Left ventricle myocardium inferior (tissue), 1 donor: ENCODE results near the gene DISP2. TPM values are rescaled to one million over a fixed set of nuclear protein-coding genes. Genes with fewer than 3 reads are reported as not detected.

Experiments
- DNase-seq: peaks from one replicate; pipeline ENCODE4 v3.0.0-alpha.2; 2020
- H3K27ac ChIP-seq: fragments of 200-600 bp; replicated peaks from 2 replicates; pipeline ENCODE4 v1.8.0; 2021
- H3K27me3 ChIP-seq: fragments of 200-600 bp; 2 replicates; pipeline ENCODE4 v1.8.0; 2021; ENCODE audit warnings: low read depth
- H3K36me3 ChIP-seq: fragments of 200-600 bp; 2 replicates; pipeline ENCODE4 v1.8.0; 2021
- H3K4me1 ChIP-seq: fragments of 200-600 bp; 2 replicates; pipeline ENCODE4 v1.8.0; 2021
- H3K4me3 ChIP-seq: fragments of 200-600 bp; 2 replicates; pipeline ENCODE4 v1.8.0; 2021; ENCODE audit warnings: mild to moderate bottlenecking, moderate library complexity
- H3K9me3 ChIP-seq: fragments of 200-600 bp; replicated peaks from 2 replicates; pipeline ENCODE4 v1.8.0; 2021
- CTCF ChIP-seq: fragments of 200-600 bp; IDR thresholded peaks from 2 replicates; pipeline ENCODE4 v1.8.0; 2021; ENCODE audit warnings: antibody characterized with exemption, mild to moderate bottlenecking, borderline replicate concordance
- intact Hi-C: fragments of 100-400 bp; cut with micrococcal nuclease; formaldehyde crosslinking; loops from one replicate; pipeline ENCODE4 v1.11.0; 2022
- total RNA-seq: library from RNA; stranded (reverse); fragmentation: NEBNext Ultra II Directional; extraction: Animal tissue kit (Norgen Biotek cat#: 25700); gene quantifications from one replicate; pipeline ENCODE4 v1.2.1, GENCODE V29; 2021
- donor health status: DM: no; HTN: yes; CAD: no; lungs with severe emphysema.

DISP2 gene
- total RNA-seq, 1 donor from 2014 or later: 3.0 TPM

- no peak for TF ChIP-seq CTCF
- Histone ChIP-seq H3K9me3 (no peaks in the 10 kb centered on the region), H3K27ac (no peak overlapping the region), H3K4me3 (peak overlapping the region; percentile 76), H3K4me1 (peaks cover 32% of the 10 kb centered on the region), H3K27me3 (no peaks in the 10 kb centered on the region), H3K36me3 (no peaks in the 10 kb centered on the region)
- intact Hi-C loops: no loop called here
- no peak for DNase-seq
Measured at GRCh38 chr15:40357246-40357645, 773 bp upstream of the DISP2 start.

GRCh38 chr15:40358471-40359353, 693 bp downstream of the DISP2 start:
- Histone ChIP-seq H3K4me1 (peaks cover 28% of the 10 kb centered on the region), H3K27me3 (no peaks in the 10 kb centered on the region), H3K27ac (peak overlapping the region; percentile 60), H3K9me3 (no peaks in the 10 kb centered on the region), H3K36me3 (no peaks in the 10 kb centered on the region), H3K4me3 (peak overlapping the region; percentile 76)
- no peak for DNase-seq
- no peak for TF ChIP-seq CTCF
- intact Hi-C loops: no loop called here

- DNase-seq: no peak
- H3K36me3 ChIP-seq: no peaks in the 10 kb centered on the region
- peaks cover 23% of the 10 kb centered on the region for H3K4me1 ChIP-seq
- H3K9me3 ChIP-seq: no peaks in the 10 kb centered on the region
- no peak overlapping the region for H3K27ac ChIP-seq
- intact Hi-C loops: no loop called here
- H3K4me3 ChIP-seq: no peak overlapping the region
- no peaks in the 10 kb centered on the region for H3K27me3 ChIP-seq
- no peak for TF ChIP-seq CTCF
Measured at GRCh38 chr15:40360015-40360414, 2.0 kb downstream of the DISP2 start.

- intact Hi-C loops: no loop called here
- no peak for DNase-seq
Measured at GRCh38 chr15:40361640-40362039, 3.6 kb downstream of the DISP2 start.

GRCh38 chr15:40363611-40364010, 5.6 kb downstream of the DISP2 start:
- H3K4me3 ChIP-seq: no peak overlapping the region
- DNase-seq: no peak
- H3K4me1 ChIP-seq: peaks cover 41% of the 10 kb centered on the region
- no peaks in the 10 kb centered on the region for H3K27me3 ChIP-seq
- H3K9me3 ChIP-seq: no peaks in the 10 kb centered on the region
- no peaks in the 10 kb centered on the region for H3K36me3 ChIP-seq
- no peak overlapping the region for H3K27ac ChIP-seq
- intact Hi-C loops: no loop called here
- TF ChIP-seq CTCF: no peak

More at GRCh38 chr15:40361640-40362039, 3.6 kb downstream of the DISP2 start:
- H3K27ac ChIP-seq: no peak overlapping the region
- no peaks in the 10 kb centered on the region for H3K9me3 ChIP-seq
- H3K4me3 ChIP-seq: no peak overlapping the region
- H3K27me3 ChIP-seq: no peaks in the 10 kb centered on the region
- H3K4me1 ChIP-seq: peaks cover 39% of the 10 kb centered on the region
- TF ChIP-seq CTCF: no peak
- H3K36me3 ChIP-seq: no peaks in the 10 kb centered on the region
